Skin epidermis (tissue), 12 donors: ENCODE results near the gene ABCC10.
"Not testable (repeated sequence)": the region's sequence is repeated elsewhere in the genome, so short reads cannot be mapped to it uniquely, and the experiment has no call there.

Source experiments
- H3K27ac ChIP-seq, 21 experiments: fragments of 200-600 bp; sonication (generic) in 11 of 21; one replicate each; pipeline ENCODE4 v1.5.0; 2020; ENCODE audit warnings: mild to moderate bottlenecking in 3 of 21, inconsistent platforms in 2 of 21, moderate library complexity in 2 of 21
- H3K4me3 ChIP-seq, 7 experiments: fragments of 200-600 bp; sonication (generic) in 2 of 7; one replicate each; pipeline ENCODE4 v1.5.0; 2020; ENCODE audit warnings: inconsistent platforms in 2 of 7, mild to moderate bottlenecking in 2 of 7, moderate library complexity in 1 of 7

ABCC10 gene

GRCh38 chr6:43464337-43464736 is 37.0 kb downstream of the ABCC10 start:
- no peak overlapping the region for H3K27ac ChIP-seq
- H3K4me3 ChIP-seq: no peak overlapping the region

- Histone ChIP-seq H3K4me3 (no peak overlapping the region), H3K27ac (no peak overlapping the region)
Observed at GRCh38 chr6:43465948-43466347, 38.6 kb downstream of the ABCC10 start.

- not testable (repeated sequence) for H3K4me3 ChIP-seq, H3K27ac ChIP-seq
Observed at GRCh38 chr6:43467265-43467664, 39.9 kb downstream of the ABCC10 start.

- H3K27ac ChIP-seq: no peak overlapping the region
Observed at GRCh38 chr6:43467752-43468151, 40.4 kb downstream of the ABCC10 start.

GRCh38 chr6:43468240-43468639 is 40.9 kb downstream of the ABCC10 start:
- Histone ChIP-seq H3K4me3 (no peak overlapping the region), H3K27ac (no peak overlapping the region)

More at GRCh38 chr6:43467752-43468151, 40.4 kb downstream of the ABCC10 start:
- no peak overlapping the region for H3K4me3 ChIP-seq

GRCh38 chr6:43468748-43469681 is 41.7 kb downstream of the ABCC10 start:
- Histone ChIP-seq H3K4me3 (no peak overlapping the region), H3K27ac (no peak overlapping the region)

GRCh38 chr6:43469947-43470346 is 42.6 kb downstream of the ABCC10 start:
- H3K27ac ChIP-seq: no peak overlapping the region
- H3K4me3 ChIP-seq: no peak overlapping the region

GRCh38 chr6:43471399-43471798 is 44.1 kb downstream of the ABCC10 start:
- Histone ChIP-seq H3K27ac (no peak overlapping the region), H3K4me3 (no peak overlapping the region)

- Histone ChIP-seq H3K4me3 (no peak overlapping the region), H3K27ac (no peak overlapping the region)
Observed at GRCh38 chr6:43472515-43472914, 45.2 kb downstream of the ABCC10 start.

- H3K27ac ChIP-seq: no peak overlapping the region
- H3K4me3 ChIP-seq: no peak overlapping the region
Observed at GRCh38 chr6:43475516-43475915, 48.2 kb downstream of the ABCC10 start.

- peak overlapping the region in 10 of 21 experiments; percentile 26 to 94 (median 88) for H3K27ac ChIP-seq
- peak overlapping the region in 6 of 7 experiments; percentile 51 to 74 (median 56) for H3K4me3 ChIP-seq
Observed at GRCh38 chr6:43476746-43477145, 49.4 kb downstream of the ABCC10 start.

- Histone ChIP-seq H3K27ac (peak within 1 kb of the TSS in 20 of 21 experiments; percentile 26 to 94 (median 88)), H3K4me3 (peak within 1 kb of the TSS; percentile 50 to 74 (median 55))
Observed at GRCh38 chr6:43477235-43478007, 50.1 kb downstream of the ABCC10 start, which contains the start of gene TJAP1. Gene TJAP1 (plus strand): TSS chr6:43477570. CDS start chr6:43499002, 21,432 bp downstream.

GRCh38 chr6:43478008-43478372 is 50.6 kb downstream of the ABCC10 start:
- Histone ChIP-seq H3K4me3 (peak overlapping the region; percentile 50 to 74 (median 55)), H3K27ac (peak overlapping the region in 19 of 21 experiments; percentile 26 to 94 (median 89))

GRCh38 chr6:43481075-43481474 is 53.7 kb downstream of the ABCC10 start:
- no peak overlapping the region for H3K4me3 ChIP-seq
- no peak overlapping the region for H3K27ac ChIP-seq

GRCh38 chr6:43481591-43482236 is 54.4 kb downstream of the ABCC10 start:
- Histone ChIP-seq H3K4me3 (no peak overlapping the region), H3K27ac (peak overlapping the region in 2 of 21 experiments; percentile 3 to 22)

GRCh38 chr6:43488667-43489276 is 61.4 kb downstream of the ABCC10 start:
- H3K4me3 ChIP-seq: no peak overlapping the region
- H3K27ac ChIP-seq: no peak overlapping the region

GRCh38 chr6:43489277-43490072 is 62.1 kb downstream of the ABCC10 start:
- Histone ChIP-seq H3K27ac (no peak overlapping the region), H3K4me3 (no peak overlapping the region)

GRCh38 chr6:43490523-43490939 is 63.2 kb downstream of the ABCC10 start:
- Histone ChIP-seq H3K4me3 (no peak overlapping the region), H3K27ac (no peak overlapping the region)
